Right kidney (tissue), 1 donor: ENCODE measurements around the gene CINP.
"Not testable (repeated sequence)": the region's sequence is repeated elsewhere in the genome, so short reads cannot be mapped to it uniquely, and the experiment has no call there.

Source experiments
- DNase-seq: peaks from one replicate; pipeline ENCODE4 v3.0.0-alpha.2; 2016

CINP gene

DNA sequence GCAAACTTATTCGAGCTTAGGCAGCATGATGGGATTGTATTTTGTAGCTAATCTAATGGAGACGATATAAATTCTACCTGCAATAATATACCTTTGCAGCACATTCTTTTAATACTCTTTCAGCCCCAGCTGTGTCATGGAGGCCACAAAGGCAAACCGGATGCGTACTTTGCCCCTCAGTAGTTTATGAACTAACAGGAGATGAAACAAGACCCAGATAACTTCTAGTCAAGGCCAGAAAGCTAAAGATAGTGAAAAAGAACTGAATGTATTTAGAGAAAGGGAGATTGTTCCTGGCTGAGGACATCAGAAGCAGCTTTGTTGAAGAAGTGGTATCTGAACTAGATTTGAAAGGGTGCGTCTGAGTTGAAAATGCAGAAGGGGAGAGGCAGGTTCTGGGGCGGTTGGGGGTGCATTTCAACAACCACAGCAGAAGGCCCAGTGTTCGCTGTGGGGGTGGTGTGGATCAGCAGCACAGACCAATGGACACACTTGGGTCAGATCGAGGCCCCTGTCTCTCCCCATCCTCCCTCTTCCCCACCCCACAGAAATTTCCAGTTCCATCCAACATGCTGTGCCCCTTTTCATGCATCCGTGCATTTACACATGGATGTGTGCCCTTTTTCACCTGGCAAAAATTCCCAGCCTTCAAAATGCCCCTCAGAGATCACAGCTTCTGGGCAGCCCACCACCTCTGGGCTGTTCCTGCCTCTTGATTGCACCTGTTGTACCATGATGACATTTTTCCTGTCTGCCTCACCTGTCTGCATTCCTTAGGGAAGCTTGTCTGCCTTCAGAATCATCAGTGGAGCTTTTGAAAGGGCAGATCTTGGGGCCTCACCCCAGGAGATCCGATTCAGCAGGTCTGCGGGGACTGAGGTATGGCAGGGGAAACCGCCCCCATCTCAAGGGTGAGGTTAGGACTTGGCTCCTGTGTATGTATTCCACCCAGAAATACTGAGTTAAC lies 41.0 kb downstream of the CINP start:
- no peak for DNase-seq

DNA sequence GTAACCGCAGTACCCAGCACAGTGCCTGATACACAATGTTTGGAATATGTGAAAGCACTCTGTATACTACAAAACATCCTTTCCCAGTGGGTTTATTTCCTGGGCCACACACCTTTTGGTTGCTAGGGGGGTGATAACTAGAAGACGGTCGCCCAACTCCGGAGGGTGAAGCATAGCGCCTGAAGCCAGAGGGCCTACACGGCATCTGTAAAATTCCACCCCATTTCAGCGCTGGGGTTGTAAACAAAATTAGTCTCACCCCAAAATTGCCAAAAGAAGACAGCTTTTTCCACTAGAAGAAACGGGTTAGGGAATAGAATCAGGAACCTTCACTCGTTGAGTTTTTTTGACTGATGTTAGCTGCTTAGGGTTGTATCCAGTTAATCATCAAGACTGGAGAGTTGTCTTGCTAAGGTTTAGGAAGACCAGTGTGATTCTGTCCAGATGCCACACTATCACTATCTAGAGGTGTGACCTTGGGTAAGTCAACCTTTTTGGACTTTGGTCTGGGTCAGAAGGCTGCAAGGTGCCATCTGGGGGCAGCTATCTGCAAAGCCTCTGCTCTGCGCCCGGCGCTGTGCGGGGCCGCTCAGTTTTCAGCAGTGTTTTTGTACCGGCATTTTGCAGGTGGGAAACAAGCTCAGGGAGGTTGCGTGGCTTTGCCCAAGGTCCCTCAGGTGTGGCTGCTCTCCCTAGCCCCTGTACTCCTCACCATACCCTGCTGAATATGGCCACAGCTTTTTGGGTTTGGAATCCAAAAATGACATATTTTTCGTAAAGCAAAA lies 41.8 kb downstream of the CINP start:
- DNase-seq, result no peak

DNA sequence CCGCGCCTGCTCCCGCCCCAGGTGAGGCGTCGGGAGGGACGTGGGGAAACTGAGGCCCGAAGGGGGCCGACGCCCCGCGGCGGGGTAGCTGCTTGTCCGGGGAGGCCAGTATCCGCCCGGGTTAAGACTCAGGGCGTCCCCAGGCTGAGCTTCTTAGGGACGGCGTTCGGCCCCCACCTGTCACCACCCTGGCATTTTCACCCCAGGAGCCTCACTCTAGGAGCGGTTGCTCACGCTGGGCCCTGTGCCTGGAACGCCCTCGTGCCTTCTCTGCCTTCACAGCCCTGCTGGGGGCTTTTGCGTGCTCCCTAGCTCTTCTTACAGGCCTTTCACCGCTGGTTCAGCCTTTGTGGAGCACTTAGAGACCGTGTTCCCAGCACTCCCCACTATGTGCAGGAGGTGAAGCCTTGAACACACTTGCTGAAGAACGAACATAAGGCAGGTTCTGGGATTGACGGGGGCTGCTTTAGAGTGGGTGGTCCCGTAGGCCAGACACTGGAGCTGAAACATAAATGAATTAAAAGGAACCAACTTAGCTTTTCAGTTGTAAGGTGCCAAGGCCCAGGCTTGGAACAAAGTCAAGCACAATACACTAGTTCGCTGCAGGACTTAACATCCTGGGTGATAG lies 42.5 kb downstream of the CINP start:
- DNase-seq, result peak; percentile 79

GRCh38 chr14:102319351-102320032 lies 43.2 kb downstream of the CINP start, which contains the start of gene ZNF839:
TSS of gene ZNF839 (plus strand) at chr14:102319746. CDS start at chr14:102319766, 20 bp downstream.
- peak; percentile 91 for DNase-seq

- DNase-seq, result no peak
Measured at GRCh38 chr14:102318781-102319276, 43.9 kb downstream of the CINP start.

GRCh38 chr14:102317564-102318248 lies 45.0 kb downstream of the CINP start:
- DNase-seq, result no peak

DNA sequence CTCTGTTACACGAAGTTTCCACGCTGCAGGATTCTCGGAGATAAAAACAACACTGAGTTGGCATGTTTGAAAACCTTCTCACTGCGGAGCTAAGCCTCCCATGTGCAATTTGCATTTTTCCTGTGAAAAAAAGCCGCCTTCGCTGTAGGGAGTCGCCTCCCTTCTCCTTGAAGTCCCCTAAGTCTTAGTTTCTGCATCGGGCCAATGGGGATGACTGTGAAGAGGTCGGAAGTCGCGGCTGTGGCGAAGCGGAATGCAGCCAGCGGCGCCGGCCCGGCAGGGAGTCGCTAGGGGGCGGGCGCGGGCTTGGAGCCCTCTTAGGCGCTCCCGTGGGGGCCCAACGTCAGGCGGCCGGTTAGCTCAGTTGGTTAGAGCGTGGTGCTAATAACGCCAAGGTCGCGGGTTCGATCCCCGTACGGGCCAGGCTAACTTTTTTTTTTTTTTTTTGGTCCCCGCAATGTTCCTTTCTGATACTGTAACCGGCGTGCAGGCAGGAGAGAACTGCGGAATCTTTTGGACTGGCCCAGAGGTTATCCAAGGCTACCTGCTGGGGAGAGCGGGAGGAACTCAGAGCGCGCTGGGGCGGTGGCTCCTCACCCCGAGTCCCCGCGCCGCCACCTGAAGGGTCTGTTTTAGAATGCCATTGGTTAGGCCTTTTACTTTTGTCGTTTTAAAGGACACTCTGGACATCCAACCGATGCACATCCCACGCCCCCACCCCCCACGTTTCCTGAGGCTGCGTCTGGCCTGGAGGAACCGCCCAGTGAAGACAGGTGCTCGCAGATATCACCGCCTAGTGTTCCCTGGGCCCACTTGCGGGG lies 45.7 kb downstream of the CINP start:
- peak; percentile 90 for DNase-seq

DNA sequence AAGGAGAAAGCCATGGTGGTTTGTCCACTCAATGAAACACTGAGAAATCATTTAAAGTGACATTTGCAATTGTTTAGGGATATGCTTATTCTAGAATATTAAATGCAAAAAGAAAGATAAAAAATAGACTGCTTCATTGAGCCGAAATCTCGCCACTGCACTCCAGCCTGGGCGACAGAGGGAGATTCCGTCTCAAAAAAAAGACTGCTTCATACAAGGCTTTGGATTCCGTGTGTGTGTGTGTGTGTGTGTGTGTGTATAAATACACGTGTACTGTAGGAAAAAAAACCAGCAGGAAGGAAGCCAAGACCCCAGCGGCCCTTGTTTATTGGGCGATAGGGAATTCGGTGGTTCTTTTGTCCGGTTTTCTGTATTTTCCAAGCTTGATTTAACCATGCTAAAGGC lies 46.4 kb downstream of the CINP start:
- DNase-seq, result no peak

DNA sequence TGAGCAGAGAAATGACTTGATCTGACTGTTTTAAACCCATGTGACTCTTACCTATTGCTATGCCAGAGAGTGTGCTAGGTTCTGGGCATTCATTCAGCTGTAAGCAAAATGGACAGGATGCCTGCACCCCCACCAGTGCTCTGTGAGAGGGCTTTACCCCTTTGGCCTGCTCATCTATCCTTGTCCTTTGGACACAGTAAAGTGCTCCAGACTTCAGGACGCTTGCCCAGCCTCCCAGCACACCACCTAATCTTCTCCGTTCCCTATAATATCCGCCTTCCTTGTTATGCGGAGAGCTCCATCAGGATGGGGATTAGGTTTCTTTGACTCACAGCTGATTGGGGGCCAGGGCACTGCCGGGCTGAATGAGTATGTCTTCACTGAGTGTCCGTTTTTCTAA lies 47.6 kb downstream of the CINP start:
- DNase-seq, result no peak

- DNase-seq, result peak; percentile 96
Measured at GRCh38 chr14:102314242-102315011, 48.3 kb downstream of the CINP start.

- peak; percentile 93 for DNase-seq
Measured at GRCh38 chr14:102304611-102305506, 57.8 kb downstream of the CINP start, which contains the start of gene MOK. TSS of gene MOK (minus strand) at chr14:102305164. CDS start at chr14:102304968, 196 bp downstream.

DNA sequence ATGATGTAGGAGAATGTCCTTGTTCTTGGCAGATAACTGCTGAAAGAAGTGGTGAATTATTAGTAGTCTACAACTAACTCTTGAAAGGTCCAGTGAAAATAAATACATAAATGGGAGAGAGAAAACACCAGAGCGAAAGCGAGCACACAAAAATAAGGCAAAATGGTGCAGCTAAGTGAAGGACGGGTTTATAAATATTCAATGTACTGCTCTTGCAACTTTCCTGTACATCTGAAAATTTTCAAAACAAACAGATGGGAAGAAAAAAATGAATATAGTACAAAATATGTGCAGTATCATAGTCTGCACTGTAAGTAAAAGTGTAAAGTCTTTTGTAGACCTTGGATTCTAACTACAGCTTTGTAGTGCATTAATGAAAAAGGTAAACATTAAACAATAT lies 59.0 kb downstream of the CINP start:
- DNase-seq, result no peak

DNA sequence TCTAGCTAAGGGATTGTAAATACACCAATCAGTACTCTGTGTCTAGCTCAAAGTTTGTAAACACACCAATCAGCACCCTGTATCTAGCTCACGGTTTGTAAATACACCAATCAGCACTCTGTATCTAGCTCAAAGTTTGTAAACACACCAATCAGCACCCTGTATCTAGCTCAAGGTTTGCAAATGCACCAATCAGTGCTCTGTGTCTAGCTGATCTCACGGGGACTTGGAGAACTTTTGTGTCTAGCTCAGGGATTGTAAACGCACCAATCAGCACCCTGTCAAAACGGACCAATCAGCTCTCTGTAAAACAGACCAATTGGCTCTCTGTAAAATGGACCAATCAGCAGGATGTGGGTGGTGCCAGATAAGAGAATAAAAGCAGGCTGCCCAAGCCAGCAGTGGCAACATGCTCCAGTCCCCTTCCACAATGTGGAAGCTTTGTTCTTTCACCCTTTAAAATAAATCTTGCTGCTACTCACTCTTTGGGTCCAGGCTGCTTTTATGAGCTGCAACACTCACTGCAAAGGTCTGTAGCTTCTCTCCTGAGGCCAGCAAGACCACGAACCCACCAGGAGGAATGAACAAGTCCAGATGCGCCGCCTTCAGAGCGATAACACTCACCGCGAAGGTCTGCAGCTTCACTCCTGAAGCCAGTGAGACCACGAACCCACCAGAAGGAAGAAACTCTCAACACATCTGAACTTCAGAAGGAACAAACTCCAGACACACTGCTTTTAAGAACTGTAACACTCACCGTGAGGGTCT lies 64.2 kb downstream of the CINP start:
- DNase-seq, result not testable (repeated sequence)
